Vagina (tissue), 2 donors: ENCODE data around the gene PPARGC1A. TPM values are rescaled to one million over a fixed set of nuclear protein-coding genes. Genes with fewer than 3 reads are reported as not detected.

Experiments used
- DNase-seq, 2 donors: peaks; one replicate each; pipeline ENCODE4 v3.0.0-alpha.2; 2017; ENCODE audit errors: extremely low spot score in 2 of 2
- H3K27ac ChIP-seq: fragments of 200-600 bp; sonication (generic); one replicate; pipeline ENCODE4 v1.5.1; 2019
- H3K27me3 ChIP-seq: fragments of 200-600 bp; sonication (generic); one replicate; pipeline ENCODE4 v1.5.1; 2019
- H3K36me3 ChIP-seq, 2 donors: fragments of 200-600 bp; sonication (generic); one replicate each; pipeline ENCODE4 v1.5.1; 2017 to 2019
- H3K4me1 ChIP-seq: fragments of 200-600 bp; sonication (generic); one replicate; pipeline ENCODE4 v1.5.1; 2019
- H3K4me3 ChIP-seq, 2 donors: fragments of 200-600 bp; sonication (generic); 1 replicate in 1 of 2; 2 replicates in 1 of 2; pipeline ENCODE4 v1.5.1; 2016 to 2019
- H3K9me3 ChIP-seq: fragments of 200-600 bp; sonication (generic); one replicate; pipeline ENCODE4 v1.5.1; 2019
- POLR2A ChIP-seq, 2 donors: fragments of 450-650 bp; IDR thresholded peaks; one replicate each; pipeline ENCODE4 v1.6.1; 2017; ENCODE audit warnings: antibody characterized with exemption in 2 of 2, mild to moderate bottlenecking in 2 of 2, moderate library complexity in 2 of 2
- POLR2AphosphoS5 ChIP-seq, 2 donors: sonication (generic); formaldehyde crosslinking; IDR thresholded peaks; one replicate each; pipeline ENCODE4 v1.9.0; 2017; ENCODE audit warnings: antibody characterized with exemption in 2 of 2, mild to moderate bottlenecking in 2 of 2, low read depth in 1 of 2; ENCODE audit not compliant: insufficient read depth in 1 of 2
- intact Hi-C: fragments of 100-400 bp; cut with DNase I; formaldehyde crosslinking; loops from one replicate; pipeline ENCODE4 v1.15.1; 2023
- total RNA-seq: library from RNA; depleted of rRNA; stranded (reverse); fragments of >200 nt; gene quantifications from one replicate; pipeline ENCODE4 v1.2.3, GENCODE V29; 2016
- TF ChIP-seq, protein P1 (sequence below), 3 experiments: fragments of 450-650 bp in 2 of 3; fragments of 200-600 bp in 1 of 3; sonication (generic) in 1 of 3; IDR thresholded peaks; one replicate each; pipeline ENCODE4 v1.5.1; 2017 to 2019; ENCODE audit warnings: antibody characterized with exemption in 3 of 3, mild to moderate bottlenecking in 2 of 3, moderate library complexity in 2 of 3

Gene PPARGC1A
- total RNA-seq, 1 donor from 2014 or later, result 1.2 TPM

DNA sequence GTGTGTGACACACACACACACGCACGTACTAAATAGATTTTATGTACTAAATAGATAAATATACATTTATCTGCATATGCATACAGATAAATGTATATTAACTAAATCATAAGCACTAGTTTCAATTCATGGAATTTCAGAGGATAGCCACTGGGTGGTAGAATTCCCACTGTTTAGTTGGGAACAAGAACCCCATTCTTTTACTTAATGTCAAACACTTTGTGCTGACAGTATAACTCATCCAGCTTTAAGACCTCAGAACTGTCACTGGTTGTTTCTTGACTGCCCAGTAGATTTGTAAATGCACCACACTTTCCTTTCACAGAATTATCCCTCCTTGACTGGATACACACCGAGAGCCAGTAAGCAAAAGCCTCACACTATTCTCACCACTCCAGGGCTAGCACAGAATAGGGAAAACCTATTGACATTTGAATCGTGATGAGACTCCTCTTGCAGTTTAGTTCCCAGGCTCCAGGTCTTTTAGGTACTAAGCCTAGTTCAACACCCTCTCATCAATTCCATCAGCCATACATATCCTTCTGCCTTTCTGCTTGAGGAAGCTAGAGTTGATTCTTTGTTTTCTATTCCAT lies 32.4 kb downstream of the PPARGC1A start:
- Histone ChIP-seq H3K4me1 (no peaks in the 10 kb centered on the region), H3K27me3 (no peaks in the 10 kb centered on the region), H3K36me3 (no peaks in the 10 kb centered on the region), H3K4me3 (no peak overlapping the region), H3K9me3 (no peaks in the 10 kb centered on the region), H3K27ac (no peak overlapping the region)
- no peak for DNase-seq
- no peak for TF ChIP-seq POLR2A (IDR thresholded peaks at IDR 0.05)
- no peak for TF ChIP-seq POLR2AphosphoS5 (IDR thresholded peaks at IDR 0.05; ENCODE audit: insufficient read depth in 1 of 2, low read depth in 1 of 2)
- TF ChIP-seq, protein P1, sequence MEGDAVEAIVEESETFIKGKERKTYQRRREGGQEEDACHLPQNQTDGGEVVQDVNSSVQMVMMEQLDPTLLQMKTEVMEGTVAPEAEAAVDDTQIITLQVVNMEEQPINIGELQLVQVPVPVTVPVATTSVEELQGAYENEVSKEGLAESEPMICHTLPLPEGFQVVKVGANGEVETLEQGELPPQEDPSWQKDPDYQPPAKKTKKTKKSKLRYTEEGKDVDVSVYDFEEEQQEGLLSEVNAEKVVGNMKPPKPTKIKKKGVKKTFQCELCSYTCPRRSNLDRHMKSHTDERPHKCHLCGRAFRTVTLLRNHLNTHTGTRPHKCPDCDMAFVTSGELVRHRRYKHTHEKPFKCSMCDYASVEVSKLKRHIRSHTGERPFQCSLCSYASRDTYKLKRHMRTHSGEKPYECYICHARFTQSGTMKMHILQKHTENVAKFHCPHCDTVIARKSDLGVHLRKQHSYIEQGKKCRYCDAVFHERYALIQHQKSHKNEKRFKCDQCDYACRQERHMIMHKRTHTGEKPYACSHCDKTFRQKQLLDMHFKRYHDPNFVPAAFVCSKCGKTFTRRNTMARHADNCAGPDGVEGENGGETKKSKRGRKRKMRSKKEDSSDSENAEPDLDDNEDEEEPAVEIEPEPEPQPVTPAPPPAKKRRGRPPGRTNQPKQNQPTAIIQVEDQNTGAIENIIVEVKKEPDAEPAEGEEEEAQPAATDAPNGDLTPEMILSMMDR (IDR thresholded peaks at IDR 0.05), result peak in 1 of 3 experiments; percentile 25
- intact Hi-C loops, result no loop called here

DNA sequence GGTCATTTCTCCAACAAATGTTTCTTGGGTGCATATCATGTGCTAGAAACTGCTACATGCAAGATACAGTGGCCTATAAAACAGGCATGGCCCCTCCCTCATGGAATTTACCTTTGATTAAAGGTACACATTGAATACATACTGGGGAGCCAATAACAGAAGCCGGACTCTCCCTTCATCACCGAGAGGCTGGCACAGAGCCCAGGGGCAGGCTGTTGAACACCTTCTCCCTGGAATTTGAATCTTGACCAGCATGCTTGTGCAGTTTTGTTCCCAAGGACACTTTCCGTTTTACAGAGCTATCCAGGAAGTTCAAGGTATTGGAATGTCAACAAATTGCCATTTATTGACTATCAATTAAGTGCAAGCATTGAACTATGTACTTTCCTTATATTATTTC lies 33.2 kb downstream of the PPARGC1A start:
- intact Hi-C loops, result no loop called here
- no peak for DNase-seq
- Histone ChIP-seq H3K4me3 (no peak overlapping the region), H3K4me1 (no peaks in the 10 kb centered on the region), H3K27ac (no peak overlapping the region), H3K36me3 (no peaks in the 10 kb centered on the region), H3K27me3 (no peaks in the 10 kb centered on the region), H3K9me3 (no peaks in the 10 kb centered on the region)
- no peak for TF ChIP-seq POLR2A (IDR thresholded peaks at IDR 0.05)
- TF ChIP-seq, protein P1 (IDR thresholded peaks at IDR 0.05), result no peak
- no peak for TF ChIP-seq POLR2AphosphoS5 (IDR thresholded peaks at IDR 0.05; ENCODE audit: insufficient read depth in 1 of 2, low read depth in 1 of 2)

- H3K36me3 ChIP-seq, result no peaks in the 10 kb centered on the region
- DNase-seq, result no peak
- no peaks in the 10 kb centered on the region for H3K4me1 ChIP-seq
- no peak overlapping the region for H3K27ac ChIP-seq
- intact Hi-C loops, result no loop called here
- no peak overlapping the region for H3K4me3 ChIP-seq
- H3K9me3 ChIP-seq, result no peaks in the 10 kb centered on the region
- TF ChIP-seq POLR2A (IDR thresholded peaks at IDR 0.05) (no peak), POLR2AphosphoS5 (IDR thresholded peaks at IDR 0.05; ENCODE audit: insufficient read depth in 1 of 2, low read depth in 1 of 2) (no peak)
- H3K27me3 ChIP-seq, result no peaks in the 10 kb centered on the region
These were observed 33.8 kb downstream of the PPARGC1A start for GRCh38 chr4:23855912-23856605.

DNA sequence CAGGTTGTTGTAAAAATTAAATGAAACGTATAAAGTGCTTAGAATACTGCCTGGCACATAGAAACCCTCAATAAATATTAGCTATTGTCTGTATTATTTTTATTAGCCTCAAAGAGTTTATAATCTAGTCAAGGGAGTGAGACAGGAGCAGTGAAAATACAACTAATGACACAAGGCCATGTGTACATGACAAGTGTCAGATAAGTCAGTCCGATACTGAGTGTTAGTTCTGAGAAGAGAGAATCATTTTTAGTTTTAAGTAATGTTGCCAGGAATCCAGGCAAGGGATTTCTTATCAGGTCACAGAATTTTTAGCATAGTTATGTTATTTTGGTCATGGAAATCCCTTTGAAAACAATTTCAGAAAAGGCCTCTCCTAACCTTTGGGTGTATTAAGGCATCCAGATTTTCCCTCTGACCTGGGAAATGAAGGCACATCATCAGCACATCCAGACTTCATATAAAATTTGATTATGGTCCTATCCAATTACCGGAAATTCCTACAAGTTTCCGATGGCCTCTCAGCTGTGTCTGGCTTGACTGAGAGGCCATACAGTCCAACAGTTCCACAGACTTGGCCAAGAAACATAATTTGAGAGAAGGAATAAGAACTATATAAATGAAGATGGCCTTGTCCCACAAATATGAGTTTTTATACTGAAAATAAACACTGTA lies 35.7 kb downstream of the PPARGC1A start:
- Histone ChIP-seq H3K36me3 (no peaks in the 10 kb centered on the region), H3K9me3 (no peaks in the 10 kb centered on the region), H3K4me1 (no peaks in the 10 kb centered on the region), H3K27me3 (no peaks in the 10 kb centered on the region), H3K4me3 (no peak overlapping the region), H3K27ac (no peak overlapping the region)
- TF ChIP-seq POLR2AphosphoS5 (IDR thresholded peaks at IDR 0.05; ENCODE audit: insufficient read depth in 1 of 2, low read depth in 1 of 2) (no peak), POLR2A (IDR thresholded peaks at IDR 0.05) (no peak)
- TF ChIP-seq, protein P1 (IDR thresholded peaks at IDR 0.05), result no peak
- no peak for DNase-seq
- intact Hi-C loops, result no loop called here

DNA sequence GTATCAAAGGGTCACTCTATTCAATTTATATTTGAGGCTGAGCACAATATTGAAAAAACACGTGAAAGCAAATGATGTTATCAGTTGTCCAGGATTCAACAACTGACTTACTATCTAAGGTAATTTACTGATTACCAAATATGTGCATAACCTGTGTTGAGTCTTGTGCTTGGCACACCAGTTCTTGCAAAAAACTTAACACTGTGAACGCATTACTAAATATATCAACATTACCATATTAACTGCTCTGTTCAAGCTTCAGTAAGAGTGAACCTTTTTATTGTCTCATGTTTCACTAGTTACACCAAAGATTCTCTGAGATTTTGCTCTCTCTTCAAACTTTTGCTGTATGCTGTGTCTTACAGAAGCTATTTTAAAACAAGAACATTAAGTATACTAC lies 38.4 kb downstream of the PPARGC1A start:
- no peaks in the 10 kb centered on the region for H3K36me3 ChIP-seq
- no peak overlapping the region for H3K27ac ChIP-seq
- H3K4me1 ChIP-seq, result no peaks in the 10 kb centered on the region
- no peak for TF ChIP-seq POLR2A (IDR thresholded peaks at IDR 0.05)
- TF ChIP-seq POLR2AphosphoS5 (IDR thresholded peaks at IDR 0.05; ENCODE audit: insufficient read depth in 1 of 2, low read depth in 1 of 2), result no peak
- TF ChIP-seq, protein P1 (IDR thresholded peaks at IDR 0.05), result no peak
- H3K4me3 ChIP-seq, result no peak overlapping the region
- intact Hi-C loops, result no loop called here
- H3K9me3 ChIP-seq, result no peaks in the 10 kb centered on the region
- no peak for DNase-seq
- no peaks in the 10 kb centered on the region for H3K27me3 ChIP-seq
